Spleen (tissue), 11 donors: ENCODE results near the gene MYO1G. TPM values are rescaled to one million over a fixed set of nuclear protein-coding genes. Genes with fewer than 3 reads are reported as not detected.

Source experiments
- DNase-seq: peaks from one replicate; pipeline ENCODE4 v3.0.0-alpha.2; 2020
- H3K27ac ChIP-seq, 8 donors: fragments of 200-600 bp; sonication (generic) in 7 of 8; 1 replicate in 4 of 8; 2 replicates in 4 of 8; pipeline versions ENCODE4 v1.5.0 to v1.8.0; 2016 to 2021; ENCODE audit warnings: inconsistent platforms in 4 of 8, mild to moderate bottlenecking in 4 of 8, moderate library complexity in 1 of 8
- H3K27me3 ChIP-seq, 7 donors: fragments of 200-600 bp; sonication (generic) in 6 of 7; replicated peaks in 1 of 7; 1 replicate in 4 of 7; 2 replicates in 3 of 7; pipeline versions ENCODE4 v1.5.0 to v1.8.0; 2016 to 2021; ENCODE audit warnings: inconsistent platforms in 3 of 7, mild to moderate bottlenecking in 1 of 7
- H3K36me3 ChIP-seq, 6 donors: fragments of 200-600 bp; sonication (generic) in 5 of 6; 1 replicate in 4 of 6; 2 replicates in 2 of 6; pipeline versions ENCODE4 v1.5.0 to v1.8.0; 2016 to 2021; ENCODE audit warnings: inconsistent platforms in 2 of 6
- H3K4me1 ChIP-seq, 6 donors: fragments of 200-600 bp; sonication (generic) in 5 of 6; 1 replicate in 3 of 6; 2 replicates in 3 of 6; pipeline versions ENCODE4 v1.5.0 to v1.8.0; 2016 to 2021; ENCODE audit warnings: inconsistent platforms in 3 of 6
- H3K4me3 ChIP-seq, 8 donors: fragments of 200-600 bp; sonication (generic) in 7 of 8; 1 replicate in 4 of 8; 2 replicates in 4 of 8; pipeline versions ENCODE4 v1.5.0 to v1.8.0; 2016 to 2021; ENCODE audit warnings: inconsistent platforms in 4 of 8, mild to moderate bottlenecking in 4 of 8, moderate library complexity in 2 of 8
- H3K9me3 ChIP-seq, 8 donors: fragments of 200-600 bp; sonication (generic) in 7 of 8; 1 replicate in 4 of 8; 2 replicates in 4 of 8; pipeline versions ENCODE4 v1.5.0 to v1.8.0; 2016 to 2021; ENCODE audit warnings: inconsistent platforms in 4 of 8
- POLR2A ChIP-seq, 3 donors: fragments of 450-650 bp; IDR thresholded peaks; one replicate each; pipeline ENCODE4 v1.5.1; 2017; ENCODE audit warnings: antibody characterized with exemption in 3 of 3, mild to moderate bottlenecking in 1 of 3
- POLR2AphosphoS5 ChIP-seq, 3 donors: sonication (generic); formaldehyde crosslinking; IDR thresholded peaks; one replicate each; pipeline ENCODE4 v1.5.1; 2017; ENCODE audit warnings: antibody characterized with exemption in 3 of 3
- WGBS, 5 donors: extraction: QIAGEN DNeasy Blood & Tissue Kit in 3 of 5; methylation state at CpG; one replicate each; pipeline versions ENCODE4 v1.1.5 to v1.1.7; 2013 to 2018; 5-methylcytosine and 5-hydroxymethylcytosine counted together
- intact Hi-C: fragments of 100-400 bp; cut with DNase I; formaldehyde crosslinking; loops from one replicate; pipeline ENCODE4 v1.15.0; 2023; ENCODE audit warnings: low total_unique reads
- polyA plus RNA-seq, 3 donors: library from polyadenylated mRNA; stranded (reverse); fragments of 200-250 nt; gene quantifications; one replicate each; pipeline ENCODE4 v1.2.1, GENCODE V29; 2013
- total RNA-seq, 7 donors: library from RNA; depleted of rRNA in 3 of 7; stranded (reverse); fragments of >200 nt in 3 of 7; fragmentation: NEBNext Ultra II Directional in 4 of 7; extraction: Animal tissue kit (Norgen Biotek cat#: 25700) in 4 of 7; gene quantifications; one replicate each; pipeline versions ENCODE4 v1.1.0 to v1.2.1, GENCODE V29; 2016 to 2021
- TF ChIP-seq, protein P1 (sequence below), 11 experiments: fragments of 200-600 bp in 7 of 11; fragments of 450-650 bp in 4 of 11; sonication (generic) in 4 of 11; IDR thresholded peaks in 8 of 11; conservative IDR thresholded peaks in 3 of 11; 1 replicate in 7 of 11; 2 replicates in 4 of 11; pipeline versions ENCODE4 v1.4.0 to v1.8.0; 2016 to 2021; ENCODE audit warnings: antibody characterized with exemption in 11 of 11, inconsistent platforms in 4 of 11, mild to moderate bottlenecking in 1 of 11
- donor health status: healthy with polysubstance abuse.
- donor health status: DM: no; HTN: no; CAD: no; lungs with moderate emphysema.
- donor health status: DM: no; HTN: no; CAD: no.
- donor health status: Bipolar disorder and iron deficiency.
- donor health status: healthy.
- donor health status: DM: no; HTN: no; CAD: no.
- donor health status: DM: yes; HTN: yes; CAD: no.

Gene MYO1G
- total and polyA plus RNA-seq, 10 donors = 27.9 to 68.6 (median 59.1) TPM

- no peaks in the 10 kb centered on the region for H3K9me3 ChIP-seq
- intact Hi-C loops = no loop called here
- peaks cover 0 to 21% (median under 1%) of the 10 kb centered on the region in 6 donors for H3K36me3 ChIP-seq
- WGBS, 5 donors = 55 to 71% (median 62%) methylated on average over 8 of the region's 8 CpGs
- no peak overlapping the region for H3K27ac ChIP-seq
- peaks cover 0 to 24% (median 4%) of the 10 kb centered on the region in 6 donors for H3K4me1 ChIP-seq
- no peak overlapping the region for H3K4me3 ChIP-seq
- no peak for DNase-seq
- TF ChIP-seq, protein P1, sequence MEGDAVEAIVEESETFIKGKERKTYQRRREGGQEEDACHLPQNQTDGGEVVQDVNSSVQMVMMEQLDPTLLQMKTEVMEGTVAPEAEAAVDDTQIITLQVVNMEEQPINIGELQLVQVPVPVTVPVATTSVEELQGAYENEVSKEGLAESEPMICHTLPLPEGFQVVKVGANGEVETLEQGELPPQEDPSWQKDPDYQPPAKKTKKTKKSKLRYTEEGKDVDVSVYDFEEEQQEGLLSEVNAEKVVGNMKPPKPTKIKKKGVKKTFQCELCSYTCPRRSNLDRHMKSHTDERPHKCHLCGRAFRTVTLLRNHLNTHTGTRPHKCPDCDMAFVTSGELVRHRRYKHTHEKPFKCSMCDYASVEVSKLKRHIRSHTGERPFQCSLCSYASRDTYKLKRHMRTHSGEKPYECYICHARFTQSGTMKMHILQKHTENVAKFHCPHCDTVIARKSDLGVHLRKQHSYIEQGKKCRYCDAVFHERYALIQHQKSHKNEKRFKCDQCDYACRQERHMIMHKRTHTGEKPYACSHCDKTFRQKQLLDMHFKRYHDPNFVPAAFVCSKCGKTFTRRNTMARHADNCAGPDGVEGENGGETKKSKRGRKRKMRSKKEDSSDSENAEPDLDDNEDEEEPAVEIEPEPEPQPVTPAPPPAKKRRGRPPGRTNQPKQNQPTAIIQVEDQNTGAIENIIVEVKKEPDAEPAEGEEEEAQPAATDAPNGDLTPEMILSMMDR (IDR thresholded peaks at IDR 0.05 in 8 of 11, conservative IDR thresholded peaks at IDR 0.05 in 3 of 11) = no peak
- TF ChIP-seq POLR2A (IDR thresholded peaks at IDR 0.05) (no peak), POLR2AphosphoS5 (IDR thresholded peaks at IDR 0.05) (no peak)
- peaks cover 0 to 15% (median 0%) of the 10 kb centered on the region in 7 donors for H3K27me3 ChIP-seq
These were observed 20.0 kb downstream of the MYO1G start for GRCh38 chr7:44958645-44959344.

- Histone ChIP-seq H3K4me3 (no peak overlapping the region), H3K36me3 (no peaks in the 10 kb centered on the region), H3K9me3 (no peaks in the 10 kb centered on the region), H3K27ac (no peak overlapping the region), H3K4me1 (peaks cover 0 to 12% (median 0%) of the 10 kb centered on the region in 6 donors), H3K27me3 (no peaks in the 10 kb centered on the region)
- intact Hi-C loops = no loop called here
- 86 to 98% (median 97%) methylated on average over 8 to 10 of the region's 10 CpGs for WGBS, 5 donors
- TF ChIP-seq POLR2A (IDR thresholded peaks at IDR 0.05) (no peak), POLR2AphosphoS5 (IDR thresholded peaks at IDR 0.05) (no peak)
- TF ChIP-seq, protein P1 (IDR thresholded peaks at IDR 0.05 in 8 of 11, conservative IDR thresholded peaks at IDR 0.05 in 3 of 11) = no peak
- DNase-seq = no peak
These were observed 22.6 kb downstream of the MYO1G start for GRCh38 chr7:44956157-44956766.

GRCh38 chr7:44955733-44956132 lies 23.1 kb downstream of the MYO1G start:
- H3K27ac ChIP-seq = no peak overlapping the region
- no peak for DNase-seq
- H3K9me3 ChIP-seq = no peaks in the 10 kb centered on the region
- WGBS, 5 donors = 65 to 88% (median 69%) methylated on average over 2 of the region's 2 CpGs
- intact Hi-C loops = no loop called here
- TF ChIP-seq POLR2A (IDR thresholded peaks at IDR 0.05) = no peak
- TF ChIP-seq, protein P1 (IDR thresholded peaks at IDR 0.05 in 8 of 11, conservative IDR thresholded peaks at IDR 0.05 in 3 of 11) = no peak
- no peak for TF ChIP-seq POLR2AphosphoS5 (IDR thresholded peaks at IDR 0.05)
- no peaks in the 10 kb centered on the region for H3K27me3 ChIP-seq
- H3K4me3 ChIP-seq = no peak overlapping the region
- H3K4me1 ChIP-seq = peaks cover 0 to 12% (median 0%) of the 10 kb centered on the region in 6 donors
- H3K36me3 ChIP-seq = no peaks in the 10 kb centered on the region

DNA sequence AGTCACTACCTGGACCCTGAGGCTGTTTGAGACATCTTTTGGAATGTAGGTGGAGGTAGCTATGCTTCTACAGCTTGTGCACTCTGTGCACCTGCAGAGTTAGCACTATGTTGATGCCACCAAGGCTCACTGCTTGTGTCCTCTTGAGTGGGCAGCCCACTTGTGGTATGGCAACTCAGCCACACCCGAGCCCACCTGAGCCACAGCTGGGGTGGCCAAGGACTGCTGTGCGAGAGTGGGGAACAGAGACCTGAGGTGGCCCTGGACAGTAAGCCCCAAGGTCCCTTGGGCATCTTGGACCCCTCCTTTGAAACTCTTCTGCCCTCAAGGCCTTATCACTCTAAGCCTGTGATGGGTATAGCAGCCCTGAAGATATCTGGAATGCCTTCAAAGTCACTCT lies 25.7 kb downstream of the MYO1G start:
- H3K4me3 ChIP-seq = no peak overlapping the region
- no peaks in the 10 kb centered on the region for H3K27me3 ChIP-seq
- 76 to 97% (median 94%) methylated on average over 2 of the region's 2 CpGs for WGBS, 5 donors
- no peak for DNase-seq
- TF ChIP-seq, protein P1 (IDR thresholded peaks at IDR 0.05 in 8 of 11, conservative IDR thresholded peaks at IDR 0.05 in 3 of 11) = no peak
- no peaks in the 10 kb centered on the region for H3K36me3 ChIP-seq
- intact Hi-C loops = no loop called here
- H3K27ac ChIP-seq = no peak overlapping the region
- no peaks in the 10 kb centered on the region for H3K9me3 ChIP-seq
- H3K4me1 ChIP-seq = no peaks in the 10 kb centered on the region
